GM21786 (cell line): ENCODE data around the gene SEH1L.
A peak's percentile ranks its signal among the peaks of the same experiment; 100 is the strongest.
"Not testable (repeated sequence)": the region's sequence is repeated elsewhere in the genome, so short reads cannot be mapped to it uniquely, and the experiment has no call there.

ENCODE experiments used
- ATAC-seq: cut with Tn5 transposase; IDR thresholded peaks from one replicate; pipeline ENCODE4 v1.9.1; 2021; ENCODE audit not compliant: unreplicated experiment

Gene SEH1L

GRCh38 chr18:12939162-12939561 is 8.6 kb upstream of the SEH1L start:
- no peak for ATAC-seq

GRCh38 chr18:12943215-12943614 is 4.6 kb upstream of the SEH1L start:
- ATAC-seq = no peak

- no peak for ATAC-seq
These were observed 3.1 kb upstream of the SEH1L start for GRCh38 chr18:12944709-12945108.

- no peak for ATAC-seq
These were observed 1.1 kb upstream of the SEH1L start for GRCh38 chr18:12946549-12947284.

GRCh38 chr18:12948050-12948804 is 416 bp downstream of the SEH1L start:
- ATAC-seq = peak; percentile 64

GRCh38 chr18:12958478-12958877 is 10.7 kb downstream of the SEH1L start:
- ATAC-seq = no peak

GRCh38 chr18:12960395-12960794 is 12.6 kb downstream of the SEH1L start:
- ATAC-seq = no peak

- ATAC-seq = no peak
These were observed 13.1 kb downstream of the SEH1L start for GRCh38 chr18:12960853-12961397.

- ATAC-seq = no peak
These were observed 15.3 kb downstream of the SEH1L start for GRCh38 chr18:12963069-12963468.

- ATAC-seq = no peak
These were observed 20.3 kb downstream of the SEH1L start for GRCh38 chr18:12968115-12968514.

GRCh38 chr18:12968619-12969018 is 20.8 kb downstream of the SEH1L start:
- no peak for ATAC-seq

GRCh38 chr18:12973562-12974213 is 25.9 kb downstream of the SEH1L start:
- no peak for ATAC-seq

GRCh38 chr18:12975488-12975887 is 27.7 kb downstream of the SEH1L start:
- ATAC-seq = no peak

GRCh38 chr18:12976305-12976704 is 28.5 kb downstream of the SEH1L start:
- ATAC-seq = no peak

- ATAC-seq = not testable (repeated sequence)
These were observed 32.3 kb downstream of the SEH1L start for GRCh38 chr18:12980065-12980464.

- no peak for ATAC-seq
These were observed 41.7 kb downstream of the SEH1L start for GRCh38 chr18:12989397-12990122.

GRCh38 chr18:12990123-12990475 is 42.3 kb downstream of the SEH1L start:
- no peak for ATAC-seq

- ATAC-seq = peak; percentile 1
These were observed 42.8 kb downstream of the SEH1L start for GRCh38 chr18:12990641-12990966.

- peak; percentile 78 for ATAC-seq
These were observed 43.4 kb downstream of the SEH1L start, which contains the start of gene CEP192 for GRCh38 chr18:12990967-12991820. CEP192 (plus strand) TSS chr18:12991362; CDS start chr18:12999425, 8,063 bp downstream.

- no peak for ATAC-seq
These were observed 44.0 kb downstream of the SEH1L start for GRCh38 chr18:12991821-12992179.
